H1 (cell line): ENCODE results near the gene GAS6. TPM values are rescaled to one million over a fixed set of nuclear protein-coding genes. Genes with fewer than 3 reads are reported as not detected.

Experiments used
- CTCF ChIA-PET: fragments of 300-600 bp; sonication (Branson Sonifier 250); formaldehyde crosslinking; loops from one replicate; lab custom pipeline; 2021; ENCODE audit not compliant: partially characterized antibody; lab: Charles Lee
- POLR2A ChIA-PET: fragments of 300-600 bp; sonication (Branson Sonifier 250); formaldehyde crosslinking; loops from one replicate; lab custom pipeline; 2021; ENCODE audit warnings: inconsistent platforms; ENCODE audit not compliant: partially characterized antibody; lab: Charles Lee
- DNase-seq, 2 experiments: peaks; one replicate each; pipeline versions ENCODE4 v3.0.0 to v3.0.0-alpha.2; 2010 to 2022; ENCODE audit warnings: low spot score in 2 of 2, low read depth in 1 of 2, mixed read lengths in 1 of 2
- FAIRE-seq: peaks from 2 replicates; lab custom pipeline; 2011; peaks lifted over from hg19 to GRCh38; lab: Jason Lieb, UNC
- H2AFZ ChIP-seq: 2 replicates; pipeline ENCODE4 v1.8.1; 2012; ENCODE audit warnings: low read length, inconsistent platforms
- H2AK5ac ChIP-seq: 2 replicates; pipeline ENCODE4 v1.6.1; 2013; ENCODE audit warnings: low read depth, low read length
- H2BK120ac ChIP-seq: replicated peaks from 2 replicates; pipeline ENCODE3; 2013; ENCODE audit warnings: low read depth, low read length, inconsistent platforms
- H2BK12ac ChIP-seq: 2 replicates; pipeline ENCODE4 v1.6.1; 2013; ENCODE audit warnings: low read depth, low read length
- H2BK15ac ChIP-seq: 2 replicates; pipeline ENCODE4 v1.6.1; 2013; ENCODE audit warnings: low read length
- H2BK20ac ChIP-seq: 2 replicates; pipeline ENCODE4 v1.6.1; 2013; ENCODE audit warnings: low read length
- H2BK5ac ChIP-seq: 2 replicates; pipeline ENCODE4 v1.6.1; 2013; ENCODE audit warnings: low read depth, low read length
- H3K14ac ChIP-seq: 2 replicates; pipeline ENCODE4 v1.6.1; 2013; ENCODE audit warnings: inconsistent platforms; ENCODE audit not compliant: insufficient read length
- H3K18ac ChIP-seq: 2 replicates; pipeline ENCODE4 v1.6.1; 2013; ENCODE audit warnings: low read length; ENCODE audit errors: extremely low read depth
- H3K23ac ChIP-seq: 2 replicates; pipeline ENCODE4 v1.6.1; 2013; ENCODE audit warnings: inconsistent platforms; ENCODE audit not compliant: insufficient read length
- H3K23me2 ChIP-seq: 2 replicates; pipeline ENCODE4 v1.6.1; 2013; ENCODE audit warnings: low read depth, low read length
- H3K27ac ChIP-seq: 2 replicates; pipeline ENCODE4 v1.6.1; 2011; ENCODE audit warnings: low read depth, low read length, inconsistent platforms
- H3K27me3 ChIP-seq, 4 experiments: replicated peaks in 1 of 4; 1 replicate in 1 of 4; 2 replicates in 3 of 4; pipeline versions ENCODE4 v1.6.1 to v1.8.1; 2011 to 2013; ENCODE audit warnings: low read length in 3 of 4, mild to moderate bottlenecking in 3 of 4, inconsistent platforms in 2 of 4, mixed read lengths in 2 of 4, moderate library complexity in 1 of 4; ENCODE audit not compliant: control insufficient read depth in 3 of 4, insufficient read depth in 3 of 4; ENCODE audit errors: extremely low read depth in 1 of 4
- H3K36me3 ChIP-seq, 4 experiments: 2 replicates each; pipeline versions ENCODE4 v1.6.1 to v1.8.1; 2011 to 2013; ENCODE audit warnings: mild to moderate bottlenecking in 4 of 4, low read length in 3 of 4, moderate library complexity in 2 of 4, control low read depth in 1 of 4, inconsistent platforms in 1 of 4; ENCODE audit not compliant: insufficient read depth in 4 of 4, control insufficient read depth in 2 of 4
- H3K4ac ChIP-seq: replicated peaks from 2 replicates; pipeline ENCODE3; 2013; ENCODE audit warnings: low read length, low read depth, mixed read lengths, inconsistent platforms; ENCODE audit not compliant: insufficient read length
- H3K4me1 ChIP-seq, 4 experiments: replicated peaks in 1 of 4; 1 replicate in 1 of 4; 2 replicates in 3 of 4; pipeline versions ENCODE4 v1.6.1 to v1.8.1; 2011 to 2013; ENCODE audit warnings: low read length in 3 of 4, inconsistent platforms in 2 of 4, mixed read lengths in 1 of 4; ENCODE audit not compliant: insufficient read depth in 4 of 4, control insufficient read depth in 3 of 4
- H3K4me2 ChIP-seq, 2 experiments: 2 replicates each; pipeline versions ENCODE4 v1.6.1 to v1.8.1; 2011 to 2013; ENCODE audit warnings: low read depth in 2 of 2, low read length in 2 of 2, control low read depth in 1 of 2, inconsistent platforms in 1 of 2, mild to moderate bottlenecking in 1 of 2; ENCODE audit not compliant: insufficient read depth in 1 of 2
- H3K4me3 ChIP-seq, 4 experiments: fragments of 200-600, 300-600 bp in 1 of 4; sonication (generic), shearing (Covaris generic), sonication (Bioruptor Twin) in 1 of 4; 2 replicates each; pipeline versions ENCODE4 v1.5.1 to v1.8.1; 2011 to 2016; ENCODE audit warnings: low read length in 4 of 4, low read depth in 3 of 4, control low read depth in 2 of 4, inconsistent platforms in 2 of 4, mild to moderate bottlenecking in 2 of 4, mixed read lengths in 1 of 4, moderate library complexity in 1 of 4; ENCODE audit not compliant: insufficient read depth in 2 of 4; ENCODE audit errors: extremely low read depth in 1 of 4
- H3K56ac ChIP-seq: replicated peaks from 2 replicates; pipeline ENCODE3; 2013; ENCODE audit warnings: low read depth, mild to moderate bottlenecking, mixed read lengths, low read length, inconsistent platforms; ENCODE audit not compliant: insufficient read length
- H3K79me1 ChIP-seq: 2 replicates; pipeline ENCODE4 v1.6.1; 2013; ENCODE audit warnings: low read depth, low read length, control low read depth
- H3K79me2 ChIP-seq, 2 experiments: 2 replicates each; pipeline versions ENCODE4 v1.6.1 to v1.8.1; 2012 to 2013; ENCODE audit warnings: low read length in 2 of 2, mild to moderate bottlenecking in 2 of 2, inconsistent platforms in 1 of 2; ENCODE audit not compliant: insufficient read depth in 2 of 2, control insufficient read depth in 1 of 2
- H3K9ac ChIP-seq, 4 experiments: replicated peaks in 1 of 4; 1 replicate in 1 of 4; 2 replicates in 3 of 4; pipeline versions ENCODE4 v1.6.1 to v1.8.1; 2011 to 2013; ENCODE audit warnings: low read depth in 3 of 4, low read length in 3 of 4, control low read depth in 2 of 4, mild to moderate bottlenecking in 2 of 4, moderate library complexity in 2 of 4, inconsistent platforms in 1 of 4; ENCODE audit errors: extremely low read depth in 1 of 4
- H3K9me3 ChIP-seq, 2 experiments: 2 replicates each; pipeline versions ENCODE4 v1.6.1 to v1.8.1; 2012 to 2013; ENCODE audit warnings: mild to moderate bottlenecking in 2 of 2, moderate library complexity in 2 of 2, control low read depth in 1 of 2, inconsistent platforms in 1 of 2, low read depth in 1 of 2, low read length in 1 of 2, mixed read lengths in 1 of 2; ENCODE audit not compliant: insufficient read depth in 2 of 2
- H4K20me1 ChIP-seq, 2 experiments: replicated peaks in 1 of 2; 2 replicates each; pipeline versions ENCODE3 to v1.8.1; 2011 to 2013; ENCODE audit warnings: inconsistent platforms in 2 of 2, low read length in 2 of 2, mild to moderate bottlenecking in 1 of 2; ENCODE audit not compliant: insufficient read depth in 2 of 2, control insufficient read depth in 1 of 2
- H4K5ac ChIP-seq: 2 replicates; pipeline ENCODE4 v1.6.1; 2013; ENCODE audit warnings: low read length, low read depth, mixed read lengths, inconsistent platforms; ENCODE audit not compliant: insufficient read length
- H4K8ac ChIP-seq: 2 replicates; pipeline ENCODE4 v1.8.0; 2013; ENCODE audit warnings: mild to moderate bottlenecking, moderate library complexity, low read length, inconsistent platforms; ENCODE audit not compliant: insufficient read depth; ENCODE audit errors: extremely low read depth
- H4K91ac ChIP-seq: replicated peaks from 2 replicates; pipeline ENCODE3; 2013; ENCODE audit warnings: low read length, mixed read lengths, inconsistent platforms; ENCODE audit not compliant: insufficient read length
- CBX5 ChIP-seq: fragments of 300-800, 300-1000 bp; sonication (generic); IDR thresholded peaks from 2 replicates; pipeline ENCODE4 v1.7.1; 2016; ENCODE audit warnings: antibody characterized with exemption, low read length, low read depth
- RAD21 ChIP-seq, 2 experiments: IDR thresholded peaks in 1 of 2; conservative IDR thresholded peaks in 1 of 2; 2 replicates each; pipeline ENCODE4 v1.6.1; 2011; ENCODE audit warnings: low read depth in 2 of 2, low read length in 2 of 2, improper control_type of control experiment in 1 of 2, inconsistent platforms in 1 of 2, mild to moderate bottlenecking in 1 of 2, moderate library complexity in 1 of 2
- whole genome bisulfite sequencing, 2 experiments: shearing (Covaris generic) in 1 of 2; methylation state at CpG; one replicate each; pipeline versions ENCODE4 v1.1.6 to v1.1.7; 2013 to 2015; ENCODE audit warnings: low lambda C conversion rate in 2 of 2, mixed read lengths in 2 of 2, inconsistent platforms in 1 of 2, low coverage in 1 of 2, missing lambda C conversion rate in 1 of 2; ENCODE audit not compliant: insufficient replicate concordance in 2 of 2, insufficient coverage in 1 of 2, insufficient read length in 1 of 2; ENCODE audit errors: extremely low coverage in 1 of 2, missing lambda C conversion rate in 1 of 2; 5-methylcytosine and 5-hydroxymethylcytosine counted together
- polyA plus RNA-seq, 7 experiments: library from polyadenylated mRNA; depleted of rRNA in 3 of 7; stranded (reverse) in 5 of 7; unstranded in 2 of 7; fragments of >200 nt in 5 of 7; fragments of 200-250 nt in 2 of 7; gene quantifications; 1 replicate in 5 of 7; 2 replicates in 1 of 7; 4 replicates in 1 of 7; pipeline versions ENCODE4 v1.2.1 to v1.2.3, GENCODE V29; 2011 to 2013; ENCODE audit warnings: missing spikeins in 2 of 7, mixed read lengths in 2 of 7
- total RNA-seq: library from RNA; stranded (reverse); fragmentation: NEBNext Ultra II Directional; extraction: Animal tissue kit (Norgen Biotek cat#: 25700); gene quantifications from 2 replicates; pipeline ENCODE4 v1.2.1, GENCODE V29; 2021
- TF ChIP-seq, protein P1 (sequence below), 3 experiments: IDR thresholded peaks; 1 replicate in 2 of 3; 2 replicates in 1 of 3; pipeline versions ENCODE4 v1.5.1 to v1.6.1; 2011; ENCODE audit warnings: low read length in 3 of 3, mild to moderate bottlenecking in 3 of 3, inconsistent platforms in 2 of 3, low read depth in 1 of 3, moderate library complexity in 1 of 3; ENCODE audit not compliant: insufficient read depth in 1 of 3; ENCODE audit errors: control extremely low read depth in 1 of 3

GAS6 gene
- total and polyA plus RNA-seq, 2 of the 8 experiments (the other 6 are each of a cell fraction or from before 2014, with no cell fraction given), result 18.6 to 31.0 TPM

DNA sequence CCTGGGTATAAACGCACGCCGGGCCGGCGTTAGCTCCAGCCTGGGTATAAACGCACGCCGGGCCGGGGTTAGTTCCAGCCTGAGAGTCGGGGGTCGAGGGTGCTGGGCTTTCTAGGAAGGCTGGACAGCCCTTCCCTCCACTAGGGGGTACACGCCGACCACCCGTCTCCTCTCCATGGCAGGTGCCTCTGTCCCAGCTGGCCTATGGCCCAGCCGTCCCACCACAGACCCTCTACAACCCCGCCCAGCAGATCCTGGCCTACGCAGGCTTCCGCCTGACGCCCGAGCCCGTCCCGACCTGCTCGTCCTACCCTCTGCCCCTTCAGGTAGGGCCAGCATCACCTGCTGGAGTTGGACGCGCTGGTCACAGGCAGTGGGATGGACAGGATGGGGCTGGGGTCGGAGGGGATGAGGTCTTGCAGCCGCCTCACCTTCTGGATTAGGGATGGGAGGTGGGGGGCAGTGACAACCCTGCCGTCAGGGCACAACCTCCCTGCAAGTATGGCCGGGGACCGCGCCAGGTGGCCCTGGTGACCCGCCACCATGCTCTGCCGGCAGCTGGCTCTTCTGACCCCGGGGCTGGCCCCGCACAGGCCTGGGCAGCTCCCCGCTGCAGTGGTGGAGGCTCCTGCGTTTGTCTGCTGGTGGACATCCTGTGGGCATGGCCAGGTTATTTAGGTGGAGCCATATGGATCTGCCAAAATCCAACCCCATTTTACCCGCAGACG is 59.0 kb downstream of the GAS6 start:
- no peaks in the 10 kb centered on the region for H3K79me2 ChIP-seq
- H3K23me2 ChIP-seq, result no peaks in the 10 kb centered on the region
- H4K91ac ChIP-seq, result no peak overlapping the region
- CTCF ChIA-PET, result interaction anchor here (0.6 to 3.8 kb wide), 11 partner anchors 9 to 123 kb away, joined by 3 to 32 read pairs (median 4); no protein-coding TSS in a partner anchor
- H3K56ac ChIP-seq, result no peak overlapping the region
- peaks cover 6 to 7% of the 10 kb centered on the region in 2 experiments; a peak in 2 of 4 replicates for H3K9me3 ChIP-seq
- DNase-seq (no peak), FAIRE-seq (no peak)
- no peak overlapping the region for H3K23ac ChIP-seq
- 88% methylated on average over 32 of the region's 39 CpGs; no CpG with 5 or more reads in 1 of the 2 experiments for WGBS, 2 experiments
- H3K79me1 ChIP-seq, result no peaks in the 10 kb centered on the region
- TF ChIP-seq CBX5 (no peak), RAD21 (IDR thresholded peaks at IDR 0.05 in 1 of 2, conservative IDR thresholded peaks at IDR 0.05 in 1 of 2; ENCODE audit: low read depth in 2 of 2, low read length in 2 of 2) (peak; percentile 12 to 40; a peak in 2 of 4 replicates)
- TF ChIP-seq, protein P1, sequence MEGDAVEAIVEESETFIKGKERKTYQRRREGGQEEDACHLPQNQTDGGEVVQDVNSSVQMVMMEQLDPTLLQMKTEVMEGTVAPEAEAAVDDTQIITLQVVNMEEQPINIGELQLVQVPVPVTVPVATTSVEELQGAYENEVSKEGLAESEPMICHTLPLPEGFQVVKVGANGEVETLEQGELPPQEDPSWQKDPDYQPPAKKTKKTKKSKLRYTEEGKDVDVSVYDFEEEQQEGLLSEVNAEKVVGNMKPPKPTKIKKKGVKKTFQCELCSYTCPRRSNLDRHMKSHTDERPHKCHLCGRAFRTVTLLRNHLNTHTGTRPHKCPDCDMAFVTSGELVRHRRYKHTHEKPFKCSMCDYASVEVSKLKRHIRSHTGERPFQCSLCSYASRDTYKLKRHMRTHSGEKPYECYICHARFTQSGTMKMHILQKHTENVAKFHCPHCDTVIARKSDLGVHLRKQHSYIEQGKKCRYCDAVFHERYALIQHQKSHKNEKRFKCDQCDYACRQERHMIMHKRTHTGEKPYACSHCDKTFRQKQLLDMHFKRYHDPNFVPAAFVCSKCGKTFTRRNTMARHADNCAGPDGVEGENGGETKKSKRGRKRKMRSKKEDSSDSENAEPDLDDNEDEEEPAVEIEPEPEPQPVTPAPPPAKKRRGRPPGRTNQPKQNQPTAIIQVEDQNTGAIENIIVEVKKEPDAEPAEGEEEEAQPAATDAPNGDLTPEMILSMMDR (IDR thresholded peaks at IDR 0.05; ENCODE audit: control extremely low read depth in 1 of 3, insufficient read depth in 1 of 3, low read depth in 1 of 3, low read length in 3 of 3), result peak in 2 of 3 experiments; percentile 7 to 15; a peak in 1 of 4 replicates
- no peaks in the 10 kb centered on the region for H3K36me3 ChIP-seq
- H3K4me2 ChIP-seq, result no peak overlapping the region
- no peak overlapping the region for H3K9ac ChIP-seq
- peaks cover 0 to 8% (median 6%) of the 10 kb centered on the region in 4 experiments; a peak in 4 of 7 replicates for H3K4me1 ChIP-seq
- no peak overlapping the region for H2BK5ac ChIP-seq
- no peak overlapping the region for H3K14ac ChIP-seq
- H2AFZ ChIP-seq, result no peak overlapping the region
- H3K27me3 ChIP-seq, result no peaks in the 10 kb centered on the region
- 0 out of 2 replicates have a peak overlapping the region, but pooled peaks have one; percentile 9 for H2AK5ac ChIP-seq
- no peak overlapping the region for H3K18ac ChIP-seq
- H2BK15ac ChIP-seq, result no peak overlapping the region
- no peak overlapping the region for H2BK120ac ChIP-seq
- no peak overlapping the region for H2BK20ac ChIP-seq
- H4K20me1 ChIP-seq, result no peaks in the 10 kb centered on the region
- no peak overlapping the region for H3K27ac ChIP-seq
- no peak overlapping the region for H3K4me3 ChIP-seq
- no peak overlapping the region for H4K8ac ChIP-seq
- no peak overlapping the region for H4K5ac ChIP-seq
- H3K4ac ChIP-seq, result no peak overlapping the region
- no peak overlapping the region for H2BK12ac ChIP-seq
- POLR2A ChIA-PET, result interaction anchor here (0.7 to 1.5 kb wide), 2 partner anchors 9 to 189 kb away, joined by 4 to 5 read pairs; no protein-coding TSS in a partner anchor
